ENCODE measurements around the gene SRGAP2B.
"Not testable (repeated sequence)": the region's sequence is repeated elsewhere in the genome, so short reads cannot be mapped to it uniquely, and the experiment has no call there.

Gene SRGAP2B

DNA sequence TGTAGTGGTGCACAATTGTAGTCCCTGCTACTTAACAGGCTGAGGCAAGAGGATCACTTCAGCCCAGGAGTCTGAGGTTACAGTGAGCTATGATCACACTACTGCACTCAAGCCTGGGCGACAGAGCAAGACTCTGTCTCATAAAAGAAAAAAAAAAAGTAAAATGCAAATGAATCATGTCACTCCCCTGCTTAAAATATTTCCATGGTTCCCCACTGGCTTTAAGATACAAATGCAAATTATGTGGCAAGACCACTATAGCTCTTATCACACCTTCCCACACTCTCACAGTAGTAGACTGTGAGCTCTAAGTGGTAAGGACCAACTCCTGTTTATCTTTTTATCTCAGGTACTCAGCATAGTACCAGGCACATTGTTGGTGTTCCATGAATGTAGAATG lies 53.6 kb downstream of the SRGAP2B start:
- not testable (repeated sequence) for DNase-seq (ENCODE audit: low read depth)

GRCh38 chr1:145036019-145036418 lies 59.1 kb downstream of the SRGAP2B start:
- not testable (repeated sequence) for DNase-seq (ENCODE audit: low read depth)

DNA sequence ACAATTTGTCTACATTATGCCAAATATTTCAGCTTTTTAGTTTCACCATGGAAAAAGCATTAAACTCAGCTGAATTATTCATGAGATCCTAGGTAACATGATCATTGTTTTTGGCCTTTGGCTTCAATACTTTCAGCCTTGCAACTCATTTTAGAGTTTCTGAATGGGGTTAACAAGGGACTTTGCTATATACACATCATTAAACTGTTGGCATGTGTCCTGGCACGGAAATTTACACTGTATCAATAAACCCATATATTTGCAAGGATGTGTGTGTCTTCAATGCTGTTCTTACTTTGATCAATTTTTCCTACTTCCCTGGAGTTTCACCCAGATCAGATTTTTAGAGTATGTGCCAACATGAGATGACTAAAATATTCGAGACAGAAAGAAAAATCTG lies 61.6 kb downstream of the SRGAP2B start:
- DNase-seq (ENCODE audit: low read depth), result not testable (repeated sequence)

DNA sequence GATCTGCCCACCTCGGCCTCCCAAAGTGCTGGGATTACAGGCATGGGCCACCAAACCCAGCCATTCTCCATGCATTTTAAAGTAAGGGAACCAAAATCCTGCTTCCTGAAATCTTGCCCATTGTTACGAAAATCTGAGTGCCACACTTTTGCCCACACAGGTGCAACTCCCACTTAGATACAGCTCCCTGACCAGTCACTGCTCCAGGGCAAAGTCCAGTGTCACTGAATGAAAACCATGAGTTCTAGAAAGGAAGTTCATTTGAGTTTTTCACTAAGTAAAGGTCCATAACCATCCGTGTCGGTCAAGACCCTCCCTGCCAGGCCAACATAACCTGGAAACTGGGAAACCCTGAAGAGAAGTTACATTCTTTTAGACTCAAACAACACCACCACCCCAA lies 67.9 kb downstream of the SRGAP2B start:
- DNase-seq (ENCODE audit: low read depth), result not testable (repeated sequence)

DNA sequence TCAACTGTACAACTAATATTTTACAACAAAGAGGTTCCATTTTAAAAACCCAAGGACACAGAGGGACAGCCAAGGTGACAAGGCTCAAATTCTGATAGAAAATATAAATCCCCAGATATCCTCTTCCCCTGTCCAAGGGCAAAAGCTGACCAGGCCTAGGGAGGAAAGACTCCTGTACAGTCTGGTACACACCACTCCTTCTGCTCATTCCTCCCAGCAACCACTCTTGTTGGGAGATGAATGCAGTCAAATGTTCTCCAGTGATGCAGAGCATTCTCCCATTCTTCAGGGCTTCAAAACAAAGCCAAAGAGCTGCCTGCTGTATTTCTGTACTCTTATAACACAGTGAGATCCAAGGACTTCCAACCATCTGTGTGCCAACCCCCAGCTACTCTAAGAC lies 69.8 kb downstream of the SRGAP2B start:
- DNase-seq (ENCODE audit: low read depth), result not testable (repeated sequence)

- not testable (repeated sequence) for DNase-seq (ENCODE audit: low read depth)
These were observed 72.9 kb downstream of the SRGAP2B start for GRCh38 chr1:145022259-145022658.

DNA sequence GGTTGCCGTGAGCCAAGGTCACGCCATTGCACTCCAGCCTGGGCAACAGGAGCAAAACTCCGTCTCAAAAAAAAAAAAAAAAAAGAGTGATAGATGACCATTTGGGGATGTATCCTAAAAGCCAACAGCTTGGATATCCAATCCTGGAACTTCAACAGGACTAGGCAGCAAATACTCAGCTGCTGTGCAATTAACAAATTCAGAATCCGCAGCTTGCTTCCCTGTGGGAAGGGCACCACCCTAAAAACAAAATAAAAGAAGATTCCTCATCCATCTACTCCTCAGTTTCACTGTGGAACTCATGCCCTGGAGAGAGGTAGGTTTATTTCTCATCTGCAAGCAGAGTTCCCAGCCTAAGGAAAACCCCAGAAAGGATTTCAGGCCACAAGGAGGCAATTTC lies 73.4 kb downstream of the SRGAP2B start:
- not testable (repeated sequence) for DNase-seq (ENCODE audit: low read depth)

GRCh38 chr1:145019709-145020108 lies 75.4 kb downstream of the SRGAP2B start:
- DNase-seq (ENCODE audit: low read depth), result not testable (repeated sequence)

DNA sequence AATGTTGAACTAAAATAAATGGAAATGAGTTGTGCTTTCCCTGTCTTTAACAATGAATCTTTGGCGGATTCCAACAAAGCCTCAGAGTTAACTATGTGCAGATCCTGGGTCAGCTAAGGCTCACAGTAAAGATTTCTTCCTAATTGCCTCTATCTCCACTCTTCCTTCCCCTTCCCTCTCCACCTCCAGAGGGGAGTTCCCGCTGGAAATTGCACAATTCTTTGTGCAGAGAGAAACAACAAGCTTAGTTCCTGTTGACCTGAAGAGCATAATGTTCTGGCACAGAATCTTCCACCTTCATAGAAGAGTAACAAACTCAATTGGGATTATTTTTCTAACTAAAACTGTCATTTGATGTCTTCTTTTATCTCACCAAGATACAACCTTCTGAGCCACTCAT lies 77.4 kb downstream of the SRGAP2B start:
- not testable (repeated sequence) for DNase-seq (ENCODE audit: low read depth)

DNA sequence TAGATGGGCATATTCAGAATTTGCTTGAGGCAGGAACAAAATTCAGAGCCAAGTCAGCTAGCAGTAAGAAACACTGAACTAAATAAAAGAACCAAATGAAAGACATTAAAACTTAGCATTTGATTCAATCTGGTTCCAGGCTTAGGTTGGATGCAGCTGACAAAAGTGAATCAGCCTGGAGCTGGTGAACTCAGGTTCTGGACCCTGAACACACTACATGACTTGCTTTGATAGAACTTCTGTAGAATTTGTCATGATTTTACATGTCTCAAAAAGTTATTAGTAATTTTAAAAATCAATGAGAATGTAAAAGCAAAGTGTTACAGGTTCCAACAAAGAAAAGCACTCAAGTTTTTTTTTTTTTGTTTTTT lies 78.7 kb downstream of the SRGAP2B start:
- DNase-seq (ENCODE audit: low read depth), result not testable (repeated sequence)

DNA sequence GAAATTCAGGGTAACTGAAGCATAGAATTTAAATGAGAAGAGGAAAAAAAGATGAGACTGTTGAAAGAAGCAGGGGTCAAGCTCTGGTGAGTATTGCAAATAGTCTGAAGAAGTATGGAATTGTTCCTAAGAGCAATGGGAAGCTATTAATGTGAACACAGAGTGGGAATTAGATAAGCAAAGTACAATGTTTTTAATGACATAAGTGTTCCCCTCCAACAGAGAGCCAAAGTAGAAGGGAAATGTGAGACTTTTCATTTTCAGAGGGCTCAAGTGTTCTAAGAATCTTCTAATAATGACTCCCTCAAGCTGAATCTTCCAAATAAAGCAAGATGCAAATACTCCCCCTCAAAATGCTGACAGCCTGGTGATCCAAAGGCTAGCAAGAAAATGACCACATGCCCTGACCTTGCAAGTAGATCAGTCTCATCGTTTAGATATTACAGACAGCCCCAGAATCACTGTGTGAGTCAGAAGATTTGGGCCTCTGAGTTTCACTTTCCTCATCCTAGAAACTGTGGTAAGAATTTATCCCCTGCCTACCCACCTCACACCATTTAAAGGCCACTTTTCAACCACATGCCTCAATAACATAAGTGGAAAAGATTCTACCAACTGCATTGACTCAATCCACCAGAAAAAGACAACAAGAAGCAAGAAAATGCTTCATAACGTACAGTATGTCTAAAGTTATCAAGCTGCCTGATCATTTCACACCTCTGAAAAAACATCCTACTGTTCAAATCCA lies 79.2 kb downstream of the SRGAP2B start:
- not testable (repeated sequence) for DNase-seq (ENCODE audit: low read depth)

DNA sequence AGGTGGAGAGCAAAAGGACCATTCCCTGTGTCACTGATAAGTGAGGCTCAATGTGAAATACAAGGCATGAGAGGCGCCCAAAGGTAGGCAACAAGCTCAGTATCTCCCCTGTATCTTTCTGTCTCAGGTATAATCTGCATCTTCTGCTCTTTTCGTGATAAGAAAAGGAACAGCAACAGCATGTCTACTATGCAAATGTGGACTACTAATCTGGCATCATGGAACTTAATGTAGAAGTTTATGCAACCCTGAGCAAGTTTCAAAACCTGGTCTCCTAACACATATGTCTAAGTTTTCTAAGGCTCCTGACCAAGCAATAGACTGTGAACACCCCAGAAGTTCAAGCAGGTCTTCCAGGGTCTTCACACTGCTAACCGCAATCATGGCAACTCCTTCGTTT lies 81.8 kb downstream of the SRGAP2B start:
- not testable (repeated sequence) for DNase-seq (ENCODE audit: low read depth)

DNA sequence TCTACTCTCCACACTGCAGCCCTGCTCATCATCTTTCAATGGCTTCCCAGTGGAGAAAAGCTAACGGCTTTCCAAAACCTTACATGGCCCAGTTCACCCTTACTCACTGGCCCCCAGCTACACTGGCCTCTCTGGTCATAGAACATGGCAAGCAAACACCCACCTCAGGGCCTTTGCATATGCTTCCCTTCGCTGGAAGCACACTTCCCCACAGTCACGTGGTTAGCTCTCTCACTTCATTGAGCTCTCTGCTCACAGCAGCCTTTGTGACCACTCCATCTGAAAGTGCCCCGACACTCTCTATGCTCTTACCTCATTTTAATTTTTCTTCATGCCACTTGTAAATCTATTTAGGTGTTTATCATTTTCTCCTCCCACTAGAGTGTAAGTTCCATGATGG lies 83.3 kb downstream of the SRGAP2B start:
- not testable (repeated sequence) for DNase-seq (ENCODE audit: low read depth)

GRCh38 chr1:145010580-145010979 lies 84.5 kb downstream of the SRGAP2B start:
- DNase-seq (ENCODE audit: low read depth), result not testable (repeated sequence)

DNA sequence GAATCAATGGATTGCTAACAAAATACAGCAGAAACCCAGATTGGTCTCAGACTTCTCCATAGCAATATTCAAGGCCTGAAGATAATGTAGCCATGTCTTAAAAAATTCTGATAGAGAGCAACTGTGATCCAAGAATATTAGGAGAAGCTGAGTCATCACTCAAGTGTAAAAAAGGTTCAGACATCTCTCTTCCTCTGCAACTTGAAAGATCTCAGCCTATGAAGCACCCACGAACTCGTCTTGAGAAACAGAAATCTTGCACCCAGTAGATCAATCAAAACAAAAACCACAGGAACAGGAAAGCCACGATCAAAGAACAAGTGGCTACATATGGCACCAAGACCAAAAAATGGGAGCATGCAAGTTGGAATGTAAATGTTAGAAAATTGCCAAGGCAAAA lies 85.2 kb downstream of the SRGAP2B start:
- DNase-seq (ENCODE audit: low read depth), result not testable (repeated sequence)

DNA sequence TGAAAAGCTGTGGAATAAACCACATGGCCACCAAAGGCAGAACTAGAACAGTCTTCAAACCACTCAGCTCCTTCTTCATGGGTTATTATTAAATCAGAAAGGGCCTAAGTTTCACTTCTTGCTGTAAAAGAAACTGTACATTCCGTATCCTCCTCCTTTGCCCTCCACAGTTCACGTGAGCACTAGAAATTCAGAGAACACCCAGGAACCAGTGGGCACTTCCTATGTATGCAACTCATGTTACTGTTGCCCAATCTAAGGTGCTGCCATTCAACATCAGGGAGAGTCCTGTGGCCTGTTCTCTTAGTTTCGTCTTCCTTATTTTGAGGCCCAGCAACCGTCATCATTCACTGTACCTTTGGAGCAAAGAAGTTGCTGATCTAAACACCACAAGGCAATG lies 86.7 kb downstream of the SRGAP2B start:
- not testable (repeated sequence) for DNase-seq (ENCODE audit: low read depth)

- not testable (repeated sequence) for DNase-seq (ENCODE audit: low read depth)
These were observed 90.0 kb downstream of the SRGAP2B start for GRCh38 chr1:145005142-145005541.

- DNase-seq (ENCODE audit: low read depth), result not testable (repeated sequence)
These were observed 93.7 kb downstream of the SRGAP2B start for GRCh38 chr1:145001381-145001780.

DNA sequence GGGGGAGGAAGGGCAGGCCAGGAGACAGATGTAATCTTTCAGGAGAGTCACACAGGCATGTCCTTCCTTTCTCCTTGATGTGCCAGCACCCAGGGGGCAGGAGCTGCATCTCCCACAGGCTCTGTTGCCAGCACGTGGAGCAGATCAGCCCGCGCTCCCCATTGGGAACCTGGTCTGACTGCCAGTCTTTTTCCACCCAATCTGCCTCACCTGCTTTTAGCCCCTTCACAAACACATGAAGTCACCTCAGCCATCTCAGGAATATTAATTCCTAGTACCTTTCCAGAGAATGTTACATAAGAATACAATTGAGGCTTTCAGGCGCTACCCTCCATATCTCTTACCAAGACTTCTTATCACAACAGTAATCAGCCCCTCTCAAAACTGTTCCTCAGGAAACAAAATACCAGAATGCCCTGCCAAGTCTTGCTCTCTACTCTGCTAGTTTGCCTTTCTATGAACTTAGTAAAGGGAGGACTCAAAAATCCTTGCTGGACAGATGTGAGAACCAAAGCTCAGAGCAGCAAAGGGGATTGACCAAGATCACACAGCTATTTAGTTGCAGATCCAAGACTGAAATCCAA lies 94.3 kb downstream of the SRGAP2B start:
- not testable (repeated sequence) for DNase-seq (ENCODE audit: low read depth)

DNA sequence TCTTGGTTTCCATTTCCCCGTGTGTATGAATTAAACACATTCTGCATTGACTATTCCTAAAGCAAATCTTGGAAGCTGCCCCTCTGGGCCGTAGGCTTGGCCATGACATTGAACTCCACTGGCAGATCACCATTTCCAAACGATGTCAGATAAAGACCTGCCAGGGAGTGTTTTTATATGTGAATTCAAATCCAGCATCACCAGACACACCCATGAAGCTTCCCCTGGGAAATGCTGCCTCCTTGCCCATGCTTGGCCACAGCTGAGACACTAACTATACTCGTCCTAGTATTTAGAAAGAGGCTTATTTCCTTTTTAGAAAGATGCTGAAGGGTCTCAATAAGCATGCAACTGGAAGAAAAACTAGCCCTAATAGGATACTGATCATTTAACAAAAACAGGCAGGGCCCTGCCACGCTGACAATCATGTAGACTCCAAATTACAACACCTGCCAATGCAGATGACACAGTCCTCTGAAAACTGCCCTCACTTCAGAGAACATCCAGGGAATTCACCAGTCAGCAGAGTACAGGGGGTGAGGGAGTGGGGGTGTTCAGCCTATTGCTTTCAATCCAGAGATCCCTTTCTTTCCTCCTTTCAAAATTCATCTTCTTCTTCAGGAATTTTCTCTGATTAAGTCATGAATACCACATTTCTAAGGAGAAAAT lies 94.9 kb downstream of the SRGAP2B start:
- DNase-seq (ENCODE audit: low read depth), result not testable (repeated sequence)

DNA sequence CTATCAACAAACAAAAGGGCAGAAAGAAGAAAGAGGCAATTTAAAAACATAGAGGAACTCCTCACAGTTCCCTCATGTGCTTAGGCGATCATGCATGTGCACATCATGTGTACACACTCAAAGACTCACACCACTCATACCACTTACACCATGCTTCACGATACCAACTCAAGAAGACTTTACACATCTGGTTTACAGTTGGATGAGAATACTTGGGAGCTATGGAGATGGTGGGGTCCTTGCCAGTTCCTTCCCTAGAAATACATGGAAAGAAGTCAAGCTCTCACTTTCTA lies 96.2 kb downstream of the SRGAP2B start:
- DNase-seq (ENCODE audit: low read depth), result not testable (repeated sequence)

DNA sequence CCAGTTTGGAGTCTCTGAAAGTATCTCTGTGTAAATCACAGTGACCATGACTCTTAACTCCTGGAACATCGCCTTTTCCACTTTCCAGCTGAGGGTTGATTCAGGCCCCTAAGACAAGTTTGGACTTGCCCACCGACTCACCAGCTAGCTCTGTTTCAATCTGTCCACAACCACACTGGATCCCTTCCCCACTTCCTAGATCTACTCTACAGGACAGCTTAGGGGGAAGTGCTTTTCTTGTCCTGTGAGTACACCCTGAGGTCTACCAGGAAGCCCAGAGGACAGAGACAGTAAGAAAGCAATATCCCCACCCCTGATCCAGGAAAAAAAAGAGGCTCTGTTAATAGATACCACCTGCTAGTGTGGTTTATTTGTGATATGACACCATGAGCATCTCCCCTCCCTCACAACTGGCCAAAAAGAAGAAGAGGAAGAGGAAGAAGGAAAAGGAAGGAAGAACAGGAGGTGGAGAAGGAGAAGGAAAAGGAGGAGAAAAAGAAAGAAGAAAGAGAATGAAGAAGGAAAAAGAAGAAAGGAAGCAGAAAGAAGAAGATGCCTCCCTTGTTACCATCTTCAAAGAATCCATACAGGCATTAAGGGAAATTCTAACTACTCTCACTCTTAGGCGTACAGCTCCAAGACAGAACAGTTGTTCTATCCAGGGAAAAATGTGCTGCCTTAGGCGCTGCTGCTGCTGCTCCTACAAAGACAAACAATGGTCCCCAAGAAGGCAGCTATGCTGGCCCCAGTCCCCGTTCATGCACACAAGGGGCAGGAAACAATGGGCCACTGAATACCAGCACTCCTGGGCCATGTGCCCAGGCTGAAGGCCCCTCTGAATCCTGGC lies 96.8 kb downstream of the SRGAP2B start:
- DNase-seq (ENCODE audit: low read depth), result not testable (repeated sequence)
